GM23248 (cell line): ENCODE measurements around the gene CREB3. TPM values are rescaled to one million over a fixed set of nuclear protein-coding genes. Genes with fewer than 3 reads are reported as not detected.

ENCODE experiments used
- DNase-seq: peaks from one replicate; pipeline ENCODE4 v3.0.0-alpha.2; 2015
- H2AFZ ChIP-seq: fragments of 200-600 bp; sonication (generic); 2 replicates; pipeline ENCODE4 v1.6.1; 2016; ENCODE audit warnings: antibody characterized with exemption
- H3F3A ChIP-seq: fragments of 200-600 bp; sonication (generic); 2 replicates; pipeline ENCODE4 v1.6.1; 2016; ENCODE audit warnings: mild to moderate bottlenecking, antibody characterized with exemption, mixed run types; ENCODE audit not compliant: insufficient read depth
- H3K27ac ChIP-seq: fragments of 200-600 bp; sonication (generic); 2 replicates; pipeline ENCODE4 v1.5.1; 2016; ENCODE audit warnings: mild to moderate bottlenecking
- H3K27me3 ChIP-seq: fragments of 200-600 bp; sonication (generic); replicated peaks from 2 replicates; pipeline ENCODE4 v1.6.1; 2016; ENCODE audit warnings: mild to moderate bottlenecking; ENCODE audit not compliant: insufficient read depth
- H3K36me3 ChIP-seq: fragments of 200-600 bp; sonication (generic); 2 replicates; pipeline ENCODE4 v1.6.1; 2016; ENCODE audit warnings: low read depth, mild to moderate bottlenecking
- H3K4me1 ChIP-seq: fragments of 200-600 bp; sonication (generic); 2 replicates; pipeline ENCODE4 v1.6.1; 2016; ENCODE audit warnings: mild to moderate bottlenecking; ENCODE audit not compliant: insufficient read depth
- H3K4me2 ChIP-seq: fragments of 200-600 bp; sonication (generic); one replicate; pipeline ENCODE4 v1.6.1; 2016; ENCODE audit warnings: mild to moderate bottlenecking; ENCODE audit not compliant: unreplicated experiment
- H3K4me3 ChIP-seq: fragments of 200-600 bp; sonication (generic); 2 replicates; pipeline ENCODE4 v1.5.1; 2016; ENCODE audit warnings: mild to moderate bottlenecking
- H3K79me2 ChIP-seq: fragments of 200-600 bp; sonication (generic); 2 replicates; pipeline ENCODE4 v1.6.1; 2016; ENCODE audit warnings: mild to moderate bottlenecking; ENCODE audit not compliant: insufficient read depth
- H3K9ac ChIP-seq: fragments of 200-600 bp; sonication (generic); 2 replicates; pipeline ENCODE4 v1.6.1; 2016; ENCODE audit warnings: mild to moderate bottlenecking
- H3K9me2 ChIP-seq: fragments of 200-600 bp; sonication (generic); 2 replicates; pipeline ENCODE4 v1.6.1; 2016; ENCODE audit warnings: mixed run types, mild to moderate bottlenecking, moderate library complexity; ENCODE audit not compliant: insufficient read depth
- H3K9me3 ChIP-seq: fragments of 200-600 bp; sonication (generic); one replicate; pipeline ENCODE4 v1.6.1; 2017; ENCODE audit warnings: low read depth
- H4K20me1 ChIP-seq: fragments of 200-600 bp; sonication (generic); 2 replicates; pipeline ENCODE4 v1.6.0; 2016; ENCODE audit not compliant: insufficient read depth
- EZH2 ChIP-seq: fragments of 200-600 bp; sonication (generic); IDR thresholded peaks from 2 replicates; pipeline ENCODE4 v1.6.1; 2018; ENCODE audit warnings: antibody characterized with exemption, mild to moderate bottlenecking; ENCODE audit not compliant: insufficient read depth, poor library complexity, severe bottlenecking
- EZH2phosphoT487 ChIP-seq: fragments of 200-600 bp; sonication (generic); IDR thresholded peaks from 2 replicates; pipeline ENCODE4 v1.6.1; 2018; ENCODE audit warnings: antibody characterized with exemption, moderate library complexity, mild to moderate bottlenecking, low read depth; ENCODE audit not compliant: insufficient read depth
- WGBS, 2 experiments: methylation state at CpG; one replicate each; pipeline ENCODE4 v1.1.6; 2015 to 2017; ENCODE audit warnings: low lambda C conversion rate in 2 of 2, low coverage in 1 of 2; ENCODE audit errors: missing lambda C conversion rate in 2 of 2; 5-methylcytosine and 5-hydroxymethylcytosine counted together
- in situ Hi-C: fragments of 300-500 bp; cut with MboI; formaldehyde crosslinking; loops from 2 replicates; pipeline ENCODE4 v1.15.0; 2020
- polyA plus RNA-seq: library from polyadenylated mRNA; unstranded; fragments of >200 nt; fragmentation: Nextera tagmentation; extraction: Ambion mirVana; gene quantifications from 2 replicates; pipeline ENCODE4 v1.2.1, GENCODE V29; 2016
- total RNA-seq: library from RNA; depleted of rRNA; stranded (reverse); fragments of >200 nt; shearing (Covaris generic); gene quantifications from 2 replicates; pipeline ENCODE4 v1.2.3, GENCODE V29; 2014

The CREB3 gene
- total and polyA plus RNA-seq, 2 experiments from 2014 or later, result 101 to 113 TPM

DNA sequence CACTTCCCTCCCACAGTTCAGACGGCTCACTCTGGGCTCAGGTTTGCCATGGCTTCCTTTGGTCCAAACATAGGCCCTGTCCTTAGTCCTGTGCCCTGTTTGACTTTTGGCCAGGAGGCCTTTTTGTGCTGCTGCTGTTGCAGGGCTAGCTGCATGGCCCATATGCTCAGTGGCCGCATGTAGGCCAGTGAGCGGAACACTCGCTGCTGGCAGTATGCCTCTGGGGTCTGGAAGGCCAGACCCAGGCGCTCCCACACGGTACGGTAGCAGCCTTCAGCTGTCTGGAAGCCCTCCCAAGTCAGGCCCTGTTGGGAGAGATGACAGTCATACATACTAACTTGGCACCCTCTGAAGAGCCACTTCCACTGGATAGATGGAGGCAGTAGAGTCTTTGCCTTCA is 4.7 kb downstream of the CREB3 start:
- DNase-seq, result no peak
- no peaks in the 10 kb centered on the region for H3K9me2 ChIP-seq
- H3K4me3 ChIP-seq, result no peak overlapping the region
- H3K9me3 ChIP-seq, result no peaks in the 10 kb centered on the region
- in situ Hi-C loops, result no loop called here
- TF ChIP-seq EZH2 (no peak), EZH2phosphoT487 (no peak)
- peaks cover 45% of the 10 kb centered on the region for H3K79me2 ChIP-seq
- H3K27me3 ChIP-seq, result no peaks in the 10 kb centered on the region
- H3K9ac ChIP-seq, result no peak overlapping the region
- H3F3A ChIP-seq, result peaks cover 34% of the 10 kb centered on the region
- no peak overlapping the region for H3K27ac ChIP-seq
- no peaks in the 10 kb centered on the region for H4K20me1 ChIP-seq
- WGBS, 2 experiments, result 71 to 75% methylated on average over 7 of the region's 7 CpGs
- H3K36me3 ChIP-seq, result peaks cover 34% of the 10 kb centered on the region
- no peak overlapping the region for H3K4me2 ChIP-seq
- H3K4me1 ChIP-seq, result peaks cover 14% of the 10 kb centered on the region
- no peak overlapping the region for H2AFZ ChIP-seq

- no peaks in the 10 kb centered on the region for H4K20me1 ChIP-seq
These were observed 5.7 kb downstream of the CREB3 start for GRCh38 chr9:35738186-35738585.

DNA sequence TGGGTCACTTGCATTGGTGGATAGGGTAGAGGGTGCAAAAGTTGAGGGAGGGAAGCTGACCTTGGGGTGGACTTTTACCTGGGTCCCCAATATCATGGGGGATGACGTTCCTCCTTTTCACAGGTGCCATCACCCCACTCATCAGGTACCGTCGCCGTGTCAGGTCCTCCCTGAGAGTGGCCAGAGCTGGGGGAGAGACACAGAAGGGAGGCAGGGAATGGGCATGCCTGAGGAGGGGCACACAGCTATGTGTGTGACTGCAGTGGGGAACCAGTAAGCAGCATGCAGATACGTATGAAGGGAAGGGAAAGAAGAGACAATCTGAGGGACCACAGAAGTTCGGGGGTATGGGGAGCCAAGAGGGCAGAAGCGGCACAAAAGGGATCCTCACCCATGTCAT is 6.5 kb downstream of the CREB3 start:
- H3K9me2 ChIP-seq, result no peaks in the 10 kb centered on the region
- no peak overlapping the region for H3K9ac ChIP-seq
- peaks cover 40% of the 10 kb centered on the region for H3K79me2 ChIP-seq
- peaks cover 19% of the 10 kb centered on the region for H3F3A ChIP-seq
- H3K36me3 ChIP-seq, result peaks cover 48% of the 10 kb centered on the region
- no peaks in the 10 kb centered on the region for H3K27me3 ChIP-seq
- no peak overlapping the region for H3K27ac ChIP-seq
- H3K9me3 ChIP-seq, result no peaks in the 10 kb centered on the region
- peaks cover 7% of the 10 kb centered on the region for H3K4me1 ChIP-seq
- no peak for DNase-seq
- no peak overlapping the region for H2AFZ ChIP-seq
- in situ Hi-C loops, result no loop called here
- 85 to 88% methylated on average over 7 of the region's 7 CpGs for WGBS, 2 experiments
- H3K4me3 ChIP-seq, result no peak overlapping the region
- no peak overlapping the region for H3K4me2 ChIP-seq
- no peak for TF ChIP-seq EZH2phosphoT487
- TF ChIP-seq EZH2, result no peak
- H4K20me1 ChIP-seq, result no peaks in the 10 kb centered on the region

More at GRCh38 chr9:35738186-35738585, 5.7 kb downstream of the CREB3 start:
- no peak for DNase-seq
- Histone ChIP-seq H3K27ac (no peak overlapping the region), H3K9me2 (no peaks in the 10 kb centered on the region), H3K4me2 (no peak overlapping the region), H2AFZ (no peak overlapping the region), H3K27me3 (no peaks in the 10 kb centered on the region), H3K79me2 (peaks cover 40% of the 10 kb centered on the region), H3K4me1 (peaks cover 14% of the 10 kb centered on the region), H3K4me3 (no peak overlapping the region), H3K9me3 (no peaks in the 10 kb centered on the region), H3K9ac (no peak overlapping the region), H3K36me3 (peaks cover 43% of the 10 kb centered on the region), H3F3A (peaks cover 27% of the 10 kb centered on the region)
- no peak for TF ChIP-seq EZH2phosphoT487
- TF ChIP-seq EZH2, result no peak
- 68 to 74% methylated on average over 4 of the region's 4 CpGs for WGBS, 2 experiments
- in situ Hi-C loops, result no loop called here

DNA sequence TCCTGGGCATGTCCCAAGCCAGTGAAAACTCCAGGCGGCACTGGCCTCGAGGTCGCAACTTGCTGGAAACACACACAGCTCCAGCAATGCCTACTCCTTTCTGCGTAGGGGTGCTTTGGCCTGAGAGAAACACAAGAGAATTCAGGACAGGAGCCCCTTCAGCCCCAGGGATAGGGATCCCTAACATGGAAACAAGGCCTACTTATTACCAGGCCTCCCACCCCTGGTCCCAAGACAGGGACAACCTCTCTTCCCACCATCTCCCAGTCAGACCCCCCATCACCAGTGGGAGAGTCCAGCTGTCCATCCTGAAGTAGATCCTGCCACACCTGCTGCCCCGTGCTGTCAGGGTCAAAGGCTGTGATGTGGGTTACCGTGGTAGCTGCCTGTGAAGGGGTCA is 7.8 kb downstream of the CREB3 start:
- no peaks in the 10 kb centered on the region for H3K4me1 ChIP-seq
- no peak overlapping the region for H2AFZ ChIP-seq
- TF ChIP-seq EZH2phosphoT487, result no peak
- no peak for TF ChIP-seq EZH2
- no peaks in the 10 kb centered on the region for H3K9me2 ChIP-seq
- no peak overlapping the region for H3K9ac ChIP-seq
- no peak overlapping the region for H3K27ac ChIP-seq
- peaks cover 41% of the 10 kb centered on the region for H3K36me3 ChIP-seq
- peaks cover 40% of the 10 kb centered on the region for H3K79me2 ChIP-seq
- H4K20me1 ChIP-seq, result no peaks in the 10 kb centered on the region
- H3K27me3 ChIP-seq, result no peaks in the 10 kb centered on the region
- no peak overlapping the region for H3K4me3 ChIP-seq
- no peak for DNase-seq
- WGBS, 2 experiments, result 92 to 97% methylated on average over 6 of the region's 6 CpGs
- H3F3A ChIP-seq, result peaks cover 8% of the 10 kb centered on the region
- in situ Hi-C loops, result no loop called here
- no peaks in the 10 kb centered on the region for H3K9me3 ChIP-seq
- H3K4me2 ChIP-seq, result no peak overlapping the region

- H3K36me3 ChIP-seq, result peaks cover 28% of the 10 kb centered on the region
These were observed 9.3 kb downstream of the CREB3 start for GRCh38 chr9:35741740-35742139.

More at GRCh38 chr9:35741740-35742139, 9.3 kb downstream of the CREB3 start:
- 94 to 99% methylated on average over 7 of the region's 7 CpGs for WGBS, 2 experiments
- no peak for DNase-seq
- no peaks in the 10 kb centered on the region for H3K27me3 ChIP-seq
- TF ChIP-seq EZH2, result no peak
- no peak for TF ChIP-seq EZH2phosphoT487
- no peak overlapping the region for H2AFZ ChIP-seq
- H3K9me2 ChIP-seq, result no peaks in the 10 kb centered on the region
- no peak overlapping the region for H3K4me3 ChIP-seq
- H3K9ac ChIP-seq, result no peak overlapping the region
- peaks cover 15% of the 10 kb centered on the region for H3K4me1 ChIP-seq
- no peak overlapping the region for H3K27ac ChIP-seq
- H4K20me1 ChIP-seq, result peaks cover 4% of the 10 kb centered on the region; the same call in 1 of the 2 replicates
- no peak overlapping the region for H3K4me2 ChIP-seq
- in situ Hi-C loops, result no loop called here
- no peaks in the 10 kb centered on the region; the same call in 1 of the 2 replicates for H3F3A ChIP-seq
- peaks cover 41% of the 10 kb centered on the region for H3K79me2 ChIP-seq
- no peaks in the 10 kb centered on the region for H3K9me3 ChIP-seq
